GM03348 (cell line): ENCODE data around the gene TEX13D.
A peak's percentile ranks its signal among the peaks of the same experiment; 100 is the strongest.

ENCODE experiments used
- DNase-seq: peaks from one replicate; pipeline ENCODE4 v3.0.0; 2012; ENCODE audit warnings: low spot score

The TEX13D gene

GRCh38 chrX:124348885-124349453 lies 16.5 kb downstream of the TEX13D start:
- no peak for DNase-seq

DNA sequence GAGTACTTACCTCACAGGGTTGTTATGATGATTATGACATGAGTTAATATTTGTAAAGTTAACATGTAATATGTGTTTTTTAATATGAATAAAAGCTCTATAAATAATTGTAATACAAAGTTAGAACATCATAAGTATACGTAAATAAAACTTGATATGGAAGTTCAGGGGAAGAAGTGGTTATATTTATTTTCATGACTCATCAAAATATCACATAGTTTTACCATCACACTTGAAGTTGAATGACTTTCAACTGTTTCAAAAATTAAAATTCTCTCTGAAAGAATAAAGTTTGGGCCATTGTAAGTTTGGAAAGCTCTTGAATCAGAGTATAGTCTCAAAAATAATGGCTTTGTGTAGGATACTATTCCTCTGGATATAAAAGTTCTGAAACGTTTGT lies 22.2 kb downstream of the TEX13D start:
- DNase-seq, result no peak

- no peak for DNase-seq
Measured at GRCh38 chrX:124358800-124359383, 26.4 kb downstream of the TEX13D start.

DNA sequence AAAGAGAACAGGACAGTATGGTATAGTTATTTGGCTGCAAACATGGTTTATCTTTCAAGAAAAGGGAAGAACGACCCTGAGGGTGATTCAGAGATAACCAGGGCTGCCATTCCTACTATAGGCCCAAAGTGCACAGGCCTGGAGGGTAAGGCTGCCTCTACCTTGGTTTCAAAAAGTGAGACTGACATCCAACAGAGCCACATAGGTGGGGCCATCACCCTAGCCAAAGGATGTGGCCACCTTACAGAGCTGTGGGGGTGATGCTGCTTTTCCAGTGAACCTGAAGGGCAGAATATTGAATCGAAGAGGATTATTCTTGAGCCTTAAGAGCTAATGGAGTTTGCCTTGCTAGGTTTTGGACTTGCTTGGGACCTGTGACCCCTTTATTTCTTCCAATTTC lies 29.6 kb downstream of the TEX13D start:
- DNase-seq, result no peak

DNA sequence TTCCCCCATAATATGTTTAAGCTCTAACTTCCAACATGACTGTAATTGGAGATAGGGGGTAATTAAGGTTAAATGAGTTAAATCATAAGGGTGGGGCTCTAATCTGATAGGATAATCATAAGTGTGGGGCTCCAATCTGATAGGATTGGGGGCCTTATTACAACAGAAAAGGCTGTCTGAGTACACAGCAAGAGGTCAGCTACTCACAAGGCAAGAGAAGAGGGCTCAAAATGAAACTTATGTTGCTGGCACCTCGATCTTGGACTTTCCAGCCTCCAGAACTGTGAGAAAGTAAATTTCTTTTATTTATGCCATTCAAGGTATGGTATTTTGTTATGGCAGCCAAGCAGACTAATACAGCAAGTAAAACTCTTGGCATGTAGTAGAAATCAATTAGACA lies 30.3 kb downstream of the TEX13D start:
- no peak for DNase-seq

- no peak for DNase-seq
Measured at GRCh38 chrX:124369722-124370121, 37.3 kb downstream of the TEX13D start.

DNA sequence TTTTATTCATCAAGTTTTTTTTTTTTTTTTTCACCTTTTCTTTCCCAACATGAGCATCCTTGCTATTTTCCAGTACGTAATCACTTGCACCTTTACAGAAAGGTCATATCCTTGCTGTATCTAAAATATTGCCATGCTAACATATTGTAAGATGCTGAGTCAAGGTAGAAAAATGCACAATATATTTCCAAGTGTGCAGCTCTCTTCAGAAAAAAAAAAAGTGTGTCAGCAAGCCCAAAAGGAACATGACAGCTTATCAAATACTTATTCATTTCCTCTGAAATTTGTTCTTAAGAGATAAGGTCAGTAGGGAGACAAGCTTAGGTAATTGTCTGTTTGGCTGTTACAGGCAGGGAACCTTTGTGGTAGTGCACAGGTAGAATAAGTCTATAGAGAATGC lies 40.9 kb downstream of the TEX13D start:
- DNase-seq, result no peak

DNA sequence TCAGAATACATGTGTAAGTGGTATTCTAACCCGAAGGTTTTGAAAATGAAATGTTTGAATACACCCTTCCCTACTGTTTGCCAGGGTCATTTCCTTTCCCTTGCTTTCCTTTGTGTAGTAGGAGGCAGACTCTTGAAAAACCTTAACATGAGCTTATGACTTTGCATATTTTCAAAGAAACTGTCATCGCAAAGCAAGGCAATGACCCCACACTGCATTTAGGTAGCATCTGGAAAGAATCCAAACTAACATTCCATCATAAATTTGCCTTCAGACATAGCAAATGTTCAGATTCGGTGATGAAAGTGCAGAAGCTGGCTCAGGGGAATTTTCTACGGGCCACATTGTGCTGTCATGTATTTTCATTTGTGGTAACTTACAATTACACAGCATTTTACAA lies 46.2 kb downstream of the TEX13D start:
- DNase-seq, result no peak

DNA sequence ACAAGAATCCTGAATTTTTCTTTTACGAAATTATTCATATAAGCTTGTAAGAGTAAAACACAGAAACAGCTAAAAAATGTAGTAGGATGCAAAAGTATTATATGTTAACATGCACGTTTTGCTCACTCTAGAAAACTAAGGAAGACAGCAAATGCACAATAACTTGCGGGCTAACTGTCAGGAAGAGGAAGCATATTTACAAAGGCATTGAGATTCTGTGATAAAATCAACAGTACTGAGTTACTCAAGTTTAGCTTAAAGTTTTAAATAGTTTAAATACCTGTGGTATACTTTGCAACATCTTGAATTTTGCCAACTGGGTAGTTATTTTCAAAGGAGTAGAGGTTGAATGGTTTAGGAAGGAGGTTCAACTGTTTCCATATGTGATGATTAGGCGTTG lies 50.9 kb downstream of the TEX13D start:
- peak; percentile 3 for DNase-seq

- no peak for DNase-seq
Measured at GRCh38 chrX:124386401-124386800, 53.9 kb downstream of the TEX13D start.
